ENCODE data around the gene DDX17.

DDX17 gene

DNA sequence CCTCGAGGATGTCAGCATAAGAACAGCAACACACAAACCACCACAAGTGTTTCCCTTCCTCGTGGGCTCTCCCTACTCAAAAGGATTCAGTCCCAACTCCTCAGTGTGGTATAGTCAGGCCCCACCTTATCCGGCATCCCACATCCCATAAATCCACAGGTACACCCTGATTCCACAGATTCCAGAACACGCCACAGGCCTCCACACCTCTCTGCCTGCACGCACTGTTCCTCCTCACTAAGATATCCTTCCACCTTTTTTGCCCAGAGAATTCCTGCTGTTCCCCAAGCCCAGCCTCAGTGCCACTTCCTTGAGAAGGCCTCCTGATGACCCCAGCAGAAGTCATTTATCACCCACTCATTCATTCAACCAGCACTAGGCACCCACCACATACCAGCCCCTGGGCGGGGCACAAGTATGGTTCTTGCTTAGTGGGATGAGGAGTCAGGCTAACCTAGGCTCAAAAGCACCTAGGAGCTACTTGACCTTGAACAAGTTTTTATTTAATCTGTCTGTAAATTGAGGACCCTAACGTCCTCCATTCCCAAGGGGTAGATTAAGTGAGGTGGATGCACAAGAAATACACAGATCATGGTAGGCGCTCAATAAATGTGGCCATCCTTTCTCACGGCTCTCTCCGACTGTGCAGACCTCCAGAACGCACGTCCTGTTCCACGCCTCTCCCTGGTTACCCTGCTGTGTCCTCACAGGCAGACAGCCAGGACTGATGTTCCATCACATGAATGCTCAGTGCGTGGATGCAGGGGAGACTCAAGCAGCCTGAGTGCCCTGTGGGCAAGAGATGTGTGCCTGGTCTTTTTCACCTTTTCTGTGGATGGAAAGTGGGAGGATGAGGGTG, 49.0 kb downstream of the DDX17 start:
- DNase-seq (ENCODE audit: extremely low read depth, low read depth): no peak
- TF ChIP-seq, protein P1, sequence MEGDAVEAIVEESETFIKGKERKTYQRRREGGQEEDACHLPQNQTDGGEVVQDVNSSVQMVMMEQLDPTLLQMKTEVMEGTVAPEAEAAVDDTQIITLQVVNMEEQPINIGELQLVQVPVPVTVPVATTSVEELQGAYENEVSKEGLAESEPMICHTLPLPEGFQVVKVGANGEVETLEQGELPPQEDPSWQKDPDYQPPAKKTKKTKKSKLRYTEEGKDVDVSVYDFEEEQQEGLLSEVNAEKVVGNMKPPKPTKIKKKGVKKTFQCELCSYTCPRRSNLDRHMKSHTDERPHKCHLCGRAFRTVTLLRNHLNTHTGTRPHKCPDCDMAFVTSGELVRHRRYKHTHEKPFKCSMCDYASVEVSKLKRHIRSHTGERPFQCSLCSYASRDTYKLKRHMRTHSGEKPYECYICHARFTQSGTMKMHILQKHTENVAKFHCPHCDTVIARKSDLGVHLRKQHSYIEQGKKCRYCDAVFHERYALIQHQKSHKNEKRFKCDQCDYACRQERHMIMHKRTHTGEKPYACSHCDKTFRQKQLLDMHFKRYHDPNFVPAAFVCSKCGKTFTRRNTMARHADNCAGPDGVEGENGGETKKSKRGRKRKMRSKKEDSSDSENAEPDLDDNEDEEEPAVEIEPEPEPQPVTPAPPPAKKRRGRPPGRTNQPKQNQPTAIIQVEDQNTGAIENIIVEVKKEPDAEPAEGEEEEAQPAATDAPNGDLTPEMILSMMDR (IDR thresholded peaks at IDR 0.05; ENCODE audit: low read depth, low read length): no peak

DNA sequence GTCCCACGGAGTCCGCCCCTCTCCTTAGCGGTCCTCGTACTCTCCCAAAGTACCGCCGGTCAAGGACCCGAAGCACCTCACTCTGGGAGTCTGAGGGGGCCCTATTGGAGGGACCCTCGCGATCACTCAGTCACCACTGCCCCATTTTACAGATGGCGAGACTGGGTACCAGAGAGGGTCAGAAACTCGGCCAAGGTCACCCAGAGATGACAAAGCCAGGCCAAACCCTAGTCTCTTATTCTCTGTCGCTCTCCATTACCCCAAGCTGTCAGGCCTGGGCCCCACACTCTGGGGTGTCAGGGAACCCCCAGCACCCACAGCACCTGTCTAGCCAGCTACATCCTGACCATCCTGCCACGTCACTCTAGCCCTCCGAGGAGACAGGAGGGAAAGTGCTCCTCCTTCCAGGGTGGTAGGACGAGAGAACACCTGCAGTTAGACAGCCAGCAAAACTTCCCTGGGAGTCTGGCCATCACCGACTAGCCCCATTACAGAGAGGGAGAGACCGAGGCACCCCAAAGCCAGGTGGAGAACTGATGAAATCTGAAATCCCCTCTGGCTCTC, 49.8 kb downstream of the DDX17 start:
- TF ChIP-seq, protein P1 (IDR thresholded peaks at IDR 0.05; ENCODE audit: low read depth, low read length): no peak
- no peak for DNase-seq (ENCODE audit: extremely low read depth, low read depth)

DNA sequence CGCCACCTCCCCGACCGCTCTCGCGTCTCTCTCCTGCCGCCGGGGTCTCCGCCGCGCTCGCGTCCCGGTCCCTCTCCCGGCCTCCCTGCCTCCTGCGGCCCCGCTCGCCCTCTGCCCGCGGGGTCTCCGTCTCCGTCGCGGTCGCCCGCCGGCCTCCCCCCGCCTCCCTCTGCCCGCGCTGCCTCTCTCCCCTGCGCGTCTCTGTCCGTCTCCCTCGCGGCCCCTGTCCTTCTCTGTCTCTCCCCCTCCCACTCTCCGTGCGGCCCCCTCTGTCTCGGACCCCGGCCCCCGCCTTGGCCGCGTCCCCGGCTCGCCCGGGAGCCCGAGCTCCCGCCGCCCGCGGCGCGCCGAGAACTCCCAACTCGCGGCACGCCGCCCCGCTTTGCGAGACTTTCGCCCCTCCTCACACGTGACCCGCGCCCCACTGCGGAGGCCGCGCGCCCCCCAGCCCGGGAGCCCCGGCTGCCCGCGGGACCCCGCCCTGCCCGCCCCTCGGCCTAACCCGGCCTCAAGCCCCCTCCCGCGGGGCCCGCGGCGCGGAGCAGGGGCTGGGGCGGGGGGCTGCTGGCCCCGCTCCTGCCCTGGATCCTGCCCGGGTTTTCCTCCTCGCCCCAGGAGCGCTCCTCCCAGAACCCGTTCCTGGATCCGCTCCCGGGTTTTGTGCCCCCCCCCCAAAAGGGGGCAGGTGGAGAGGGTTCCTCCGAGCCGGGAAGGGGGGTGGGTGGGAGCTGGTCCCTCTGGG, 50.4 kb downstream of the DDX17 start:
- no peak for DNase-seq (ENCODE audit: extremely low read depth, low read depth)

DNA sequence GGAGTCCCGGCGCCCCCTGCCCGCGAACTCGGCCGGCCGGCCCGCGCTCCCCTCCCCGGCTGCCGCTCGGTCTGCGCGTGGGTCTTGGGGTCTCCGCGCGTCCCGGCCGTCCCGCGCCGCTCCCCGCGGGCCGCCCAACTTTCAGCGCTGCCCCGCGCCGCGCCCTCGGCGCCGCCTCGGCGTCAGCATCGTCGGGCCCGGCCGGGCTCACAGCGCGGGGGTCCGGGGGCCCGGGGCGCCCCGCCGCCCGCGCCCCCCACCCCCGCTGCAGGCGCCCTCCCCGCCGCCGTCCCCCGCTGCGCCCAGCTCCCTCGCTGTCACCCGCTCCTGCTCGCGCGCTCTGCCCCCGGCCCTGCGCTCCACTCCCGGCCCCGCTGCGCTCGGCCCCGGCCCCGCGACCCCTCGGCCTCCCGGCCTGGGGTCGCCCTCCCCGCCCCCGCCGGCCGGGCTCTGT, 51.0 kb downstream of the DDX17 start, which contains the start of gene KCNJ4:
TSS of gene KCNJ4 (minus strand) at position 124 of the 454 bp plus-strand sequence. CDS start 27,067 bp downstream, outside the sequence.
- DNase-seq (ENCODE audit: extremely low read depth, low read depth): no peak
- TF ChIP-seq, protein P1 (IDR thresholded peaks at IDR 0.05; ENCODE audit: low read depth, low read length): no peak

More for the DNA sequence above, 50.4 kb downstream of the DDX17 start:
- TF ChIP-seq, protein P1 (IDR thresholded peaks at IDR 0.05; ENCODE audit: low read depth, low read length): no peak

DNA sequence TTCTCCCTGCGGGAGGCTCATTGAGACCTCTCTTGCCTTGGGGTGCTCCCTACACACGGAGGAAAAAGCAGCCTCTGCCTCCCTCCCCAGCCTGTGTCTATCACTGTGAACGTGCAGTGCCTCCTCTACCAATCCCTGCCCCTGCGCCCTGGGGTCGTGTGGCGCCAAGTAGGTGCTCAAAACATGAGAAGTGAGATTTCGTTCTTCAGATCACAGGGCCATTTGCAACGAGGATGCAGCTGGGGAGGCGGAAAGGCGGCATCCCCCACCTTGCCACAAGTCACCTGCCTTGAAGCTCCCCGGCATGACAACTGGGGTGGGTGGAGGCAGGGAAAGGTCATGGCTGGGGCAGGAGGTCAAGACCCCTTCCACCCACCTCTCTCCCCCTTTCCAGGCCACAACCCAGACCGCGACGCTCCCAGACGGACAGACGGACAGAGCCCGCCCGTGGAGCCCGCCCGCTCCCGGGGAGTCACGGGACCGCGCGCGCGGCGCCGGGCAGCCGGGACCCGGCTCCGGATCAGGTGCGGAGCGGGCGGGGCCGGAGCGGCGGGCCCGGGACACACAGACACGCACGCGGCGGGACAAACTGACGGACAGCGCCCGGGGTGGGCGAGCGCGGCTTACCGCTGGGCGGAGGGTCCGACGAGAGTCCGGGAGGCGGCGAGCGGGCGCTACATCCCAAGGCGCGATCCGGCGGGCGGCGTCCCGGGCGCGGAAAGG, 51.6 kb downstream of the DDX17 start:
- DNase-seq (ENCODE audit: extremely low read depth, low read depth): no peak
- TF ChIP-seq, protein P1 (IDR thresholded peaks at IDR 0.05; ENCODE audit: low read depth, low read length): no peak

DNA sequence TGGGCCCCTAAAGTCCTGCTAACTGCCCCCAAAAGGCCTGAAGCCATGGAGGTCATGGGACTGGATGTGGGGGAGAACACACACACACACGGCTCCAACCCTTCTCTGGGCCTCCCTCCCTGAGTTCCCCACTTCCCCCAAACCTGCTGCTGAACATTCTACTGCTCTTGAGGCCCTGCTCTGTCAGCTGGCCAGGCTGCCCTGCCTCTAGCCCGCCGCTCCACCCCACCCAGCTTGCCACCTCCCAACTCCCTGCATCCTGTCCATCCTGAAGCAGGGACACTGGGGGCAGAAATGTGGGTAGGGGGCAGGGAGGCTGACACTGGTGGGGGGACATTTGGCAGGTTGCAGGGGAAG, 52.1 kb downstream of the DDX17 start:
- TF ChIP-seq, protein P1 (IDR thresholded peaks at IDR 0.05; ENCODE audit: low read depth, low read length): no peak
- no peak for DNase-seq (ENCODE audit: extremely low read depth, low read depth)
